ENCODE data around the gene SUGCT.

The SUGCT gene

DNA sequence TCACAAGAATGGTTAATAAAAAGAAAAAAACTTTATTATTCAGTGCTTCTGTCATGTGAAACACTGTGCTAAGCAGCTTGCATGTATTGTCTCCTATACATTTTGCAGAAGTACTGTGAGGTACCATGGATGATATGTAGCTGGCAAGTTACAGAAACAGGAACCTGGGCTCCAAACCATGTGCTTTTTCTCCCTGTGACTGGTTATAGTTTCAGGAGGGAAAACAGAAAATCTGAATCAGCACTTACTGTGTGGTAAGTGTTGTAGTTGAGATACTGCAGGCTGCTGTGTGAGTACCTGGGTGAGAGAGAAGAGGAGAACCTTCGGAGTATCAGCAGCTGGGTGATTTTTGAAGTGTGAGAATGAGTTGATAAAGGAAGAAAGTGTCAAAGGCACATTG is 285.0 kb downstream of the SUGCT start:
- DNase-seq = no peak

GRCh38 chr7:40421433-40421832 is 286.6 kb downstream of the SUGCT start:
- no peak for DNase-seq

DNA sequence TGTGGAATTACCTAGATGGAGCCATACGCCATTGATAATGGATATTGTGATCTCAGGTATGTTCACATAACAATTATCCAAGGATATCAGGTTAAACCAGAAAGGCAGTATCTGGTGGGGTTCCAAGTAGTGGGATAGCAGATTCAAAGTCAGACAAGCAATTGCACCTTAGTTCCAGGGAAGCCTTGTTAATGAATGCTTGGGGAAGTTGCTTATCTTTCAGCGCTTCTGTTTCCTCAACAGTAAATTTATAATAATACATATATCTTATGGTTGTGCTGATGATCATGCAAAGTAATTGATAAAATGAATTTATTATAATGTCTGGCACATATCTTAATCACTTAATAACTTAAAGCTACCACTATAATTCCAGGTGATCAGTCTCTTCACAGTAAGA is 290.9 kb downstream of the SUGCT start:
- no peak for DNase-seq

DNA sequence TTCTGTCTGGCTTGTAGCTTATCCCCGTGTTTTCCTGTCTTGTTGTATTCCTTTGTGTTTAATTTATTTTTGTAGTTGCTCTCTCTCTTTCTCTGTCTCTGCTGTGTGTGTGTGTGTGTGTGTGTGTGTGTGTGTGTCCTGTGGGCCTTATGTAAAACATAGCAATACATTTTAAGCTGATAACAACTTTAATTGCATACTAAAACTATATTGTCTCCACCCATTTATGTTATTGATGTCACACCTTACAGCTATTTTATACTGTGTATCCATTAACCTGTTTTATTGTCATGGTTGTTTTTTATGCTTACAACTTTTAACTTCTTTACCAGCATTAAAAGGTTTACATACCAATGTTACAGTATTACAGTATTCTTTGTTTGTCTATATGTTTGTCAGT is 293.6 kb downstream of the SUGCT start:
- no peak for DNase-seq

- no peak for DNase-seq
Observed at GRCh38 chr7:40429826-40430225, 295.0 kb downstream of the SUGCT start.

DNA sequence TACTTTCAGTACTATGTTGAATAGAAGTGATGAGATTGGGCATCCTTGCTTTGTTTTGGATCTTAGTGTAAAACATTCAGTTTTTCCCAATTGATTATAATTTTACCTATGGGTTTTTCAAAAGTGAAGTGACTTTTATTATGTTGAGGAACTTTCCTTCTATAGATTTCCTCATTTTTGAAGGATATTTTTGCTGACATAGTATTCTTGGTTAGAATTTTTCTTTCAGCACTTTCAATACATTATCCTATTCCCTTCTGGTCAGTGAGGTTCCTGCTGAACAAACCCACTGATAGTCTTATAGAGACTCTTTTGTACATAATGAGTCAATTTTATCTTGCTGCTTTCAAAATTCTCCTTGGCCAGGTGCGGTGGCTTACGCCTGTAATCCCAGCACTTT is 297.2 kb downstream of the SUGCT start:
- DNase-seq = no peak

DNA sequence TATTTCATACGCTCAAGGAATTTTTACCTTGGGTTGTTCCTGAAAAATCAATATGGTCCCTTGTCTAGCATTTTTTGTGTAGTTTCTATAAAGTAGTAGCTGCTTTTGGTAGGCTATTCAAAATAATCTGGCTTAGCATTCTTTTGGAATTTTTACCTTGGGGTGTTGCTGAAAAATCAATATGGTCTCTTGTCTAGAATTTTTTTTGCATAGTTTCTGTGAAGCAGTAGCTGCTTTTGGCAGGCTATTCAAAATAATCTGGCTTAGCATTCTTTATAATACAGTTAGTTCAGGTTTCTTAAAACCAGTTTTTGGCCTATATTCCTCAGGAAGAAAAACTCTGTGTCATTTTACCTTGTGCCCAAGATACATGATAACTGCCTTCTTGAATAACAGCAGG is 301.9 kb downstream of the SUGCT start:
- DNase-seq = no peak

DNA sequence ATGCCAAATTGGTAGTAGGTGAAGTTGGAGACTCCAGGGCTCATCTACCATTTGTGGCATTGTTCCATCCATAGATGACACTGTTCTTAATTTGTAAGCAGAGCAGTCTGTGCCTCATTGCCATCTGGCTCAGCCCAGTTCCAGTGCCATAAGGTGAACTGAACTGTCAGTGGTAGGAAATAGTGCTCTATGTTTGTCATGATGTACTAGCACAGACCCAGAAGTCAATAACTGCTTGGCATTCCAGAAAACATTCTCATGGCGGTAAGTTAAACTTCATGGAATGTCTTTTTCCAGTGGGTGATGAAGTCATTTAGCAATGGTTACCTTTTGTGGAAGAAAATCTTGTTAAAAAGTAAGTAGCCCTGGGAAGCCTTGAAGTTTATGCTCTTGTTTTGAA is 302.7 kb downstream of the SUGCT start:
- no peak for DNase-seq

DNA sequence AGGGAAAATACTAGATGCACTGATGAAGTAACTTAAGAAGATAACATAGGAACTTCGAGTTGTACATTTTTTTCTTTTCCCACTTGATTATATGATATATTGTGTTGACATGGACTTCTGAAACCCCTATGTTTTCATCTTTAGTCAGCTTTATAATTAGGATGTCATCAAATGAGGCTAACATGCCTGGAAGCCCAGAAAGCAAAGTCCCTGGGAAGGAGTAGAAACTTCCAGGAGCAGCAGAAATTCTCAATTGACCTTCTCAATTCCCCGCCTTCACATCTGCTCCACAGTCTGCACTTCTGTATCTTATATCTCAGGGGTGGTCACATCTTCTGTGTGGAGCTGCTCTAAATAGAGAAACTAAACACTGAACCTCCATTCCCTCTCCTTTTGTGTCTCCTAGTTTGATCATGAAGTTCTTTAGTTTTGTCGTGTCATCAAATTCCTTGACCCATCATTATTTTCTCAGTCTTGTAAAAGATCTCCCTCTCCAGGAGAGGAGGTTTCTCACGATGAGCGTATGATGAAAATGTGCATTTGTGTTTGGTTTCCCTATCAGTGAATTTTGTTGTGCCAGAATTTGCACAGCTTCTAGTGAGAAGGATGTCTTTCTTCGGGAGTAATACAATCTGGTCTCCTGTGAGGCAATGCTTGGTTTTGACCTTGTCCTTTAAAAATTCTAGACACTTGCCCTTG is 303.3 kb downstream of the SUGCT start:
- no peak for DNase-seq

GRCh38 chr7:40439686-40440085 is 304.9 kb downstream of the SUGCT start:
- no peak for DNase-seq

DNA sequence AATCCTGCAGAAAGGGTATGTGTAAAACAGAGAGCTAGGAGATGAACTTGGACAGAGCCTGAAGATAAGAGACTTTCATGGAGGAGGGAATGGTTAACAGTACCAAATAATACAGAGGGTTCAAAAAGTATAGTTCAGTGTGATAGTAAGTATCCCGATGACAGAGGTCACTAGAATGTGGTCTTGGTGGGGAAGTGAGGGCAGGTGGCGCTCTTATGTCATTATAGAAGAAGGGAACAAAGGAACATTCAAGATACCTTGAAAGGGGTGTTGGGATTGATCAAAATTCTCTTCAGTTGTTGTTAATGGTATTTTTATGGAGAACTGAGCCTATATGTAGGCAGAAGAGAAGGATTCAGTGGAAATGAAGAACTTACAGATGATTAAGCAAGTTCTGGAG is 312.5 kb downstream of the SUGCT start:
- no peak for DNase-seq

DNA sequence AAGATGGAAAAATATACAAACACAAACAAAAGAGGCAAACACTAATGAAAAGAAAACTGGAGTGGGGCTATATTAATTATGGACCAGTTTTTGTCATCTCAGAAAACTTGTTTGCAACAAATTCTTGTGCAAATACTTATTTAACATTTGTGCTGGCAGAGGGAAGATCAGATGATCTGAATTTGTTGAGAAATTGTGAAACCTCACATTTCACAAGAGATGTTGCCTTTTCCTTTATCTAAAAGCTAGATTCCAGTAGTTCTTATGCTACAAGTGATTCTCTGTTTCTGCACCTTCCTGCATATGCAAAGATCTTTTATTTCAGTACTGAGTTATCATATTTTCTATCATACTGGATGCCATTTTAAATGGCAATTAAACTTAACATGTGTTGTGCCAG is 320.7 kb downstream of the SUGCT start:
- DNase-seq = no peak

- DNase-seq = no peak
Observed at GRCh38 chr7:40457776-40458480, 323.1 kb downstream of the SUGCT start.

DNA sequence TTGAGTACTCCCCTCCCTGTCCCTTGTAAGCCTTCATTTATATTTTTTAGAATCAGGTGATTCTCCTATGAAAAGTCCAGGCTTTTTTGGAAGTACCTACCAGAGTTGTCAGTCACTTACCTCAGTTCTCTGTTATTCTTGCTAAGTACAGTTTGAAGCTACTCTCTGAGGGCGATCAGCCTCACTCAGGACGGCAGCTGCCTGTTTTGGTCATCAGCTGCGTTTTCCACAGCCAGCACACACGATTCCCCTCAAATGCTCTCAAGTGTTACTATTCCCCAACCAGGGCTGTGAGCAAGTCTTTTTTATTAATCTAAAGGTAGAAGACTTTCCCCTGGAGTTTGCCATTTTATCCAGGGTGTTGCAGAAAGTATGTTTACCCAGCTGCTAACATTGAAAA is 328.6 kb downstream of the SUGCT start:
- no peak for DNase-seq

- no peak for DNase-seq
Observed at GRCh38 chr7:40468891-40469864, 334.4 kb downstream of the SUGCT start.

- DNase-seq = no peak
Observed at GRCh38 chr7:40470091-40470592, 335.3 kb downstream of the SUGCT start.

DNA sequence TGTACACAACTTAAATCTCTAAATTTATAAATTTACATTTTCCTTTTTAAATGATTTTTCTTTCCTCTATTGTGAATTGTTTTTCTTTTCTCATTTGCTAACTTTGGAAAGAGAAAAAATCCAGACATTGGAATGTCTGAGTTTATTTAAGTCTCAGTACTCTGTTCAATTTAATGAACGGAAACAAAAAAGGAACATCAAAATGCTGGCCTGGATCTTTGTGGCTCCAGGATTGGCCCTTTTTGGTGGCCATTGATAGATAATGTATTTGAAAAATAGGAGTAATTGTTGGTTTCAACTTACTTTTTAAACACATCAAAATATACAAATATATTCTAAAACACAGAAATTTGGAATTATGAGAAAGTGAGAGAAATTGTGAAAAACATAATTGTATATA is 336.0 kb downstream of the SUGCT start:
- DNase-seq = no peak

DNA sequence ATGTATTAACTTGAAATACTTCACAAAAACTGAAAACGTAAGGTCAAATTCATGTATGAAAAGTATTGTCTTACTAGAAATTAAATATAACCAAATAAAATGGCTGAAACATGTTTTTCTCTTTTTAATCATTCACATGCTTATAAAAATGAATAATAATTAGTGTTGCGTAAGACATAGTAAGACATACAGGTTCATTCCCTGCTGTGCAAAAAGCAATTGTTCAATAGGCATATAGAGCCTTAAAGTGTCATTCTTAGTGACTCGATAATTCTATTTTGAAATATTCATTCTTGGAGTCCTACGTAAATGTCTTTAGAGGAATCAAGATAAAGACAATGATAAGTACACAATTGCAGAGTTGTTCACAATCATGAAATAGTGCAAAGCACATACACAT is 337.1 kb downstream of the SUGCT start:
- DNase-seq = no peak

GRCh38 chr7:40474790-40475680 is 340.2 kb downstream of the SUGCT start:
- DNase-seq = no peak

GRCh38 chr7:40475681-40475982 is 340.8 kb downstream of the SUGCT start:
- DNase-seq = no peak

DNA sequence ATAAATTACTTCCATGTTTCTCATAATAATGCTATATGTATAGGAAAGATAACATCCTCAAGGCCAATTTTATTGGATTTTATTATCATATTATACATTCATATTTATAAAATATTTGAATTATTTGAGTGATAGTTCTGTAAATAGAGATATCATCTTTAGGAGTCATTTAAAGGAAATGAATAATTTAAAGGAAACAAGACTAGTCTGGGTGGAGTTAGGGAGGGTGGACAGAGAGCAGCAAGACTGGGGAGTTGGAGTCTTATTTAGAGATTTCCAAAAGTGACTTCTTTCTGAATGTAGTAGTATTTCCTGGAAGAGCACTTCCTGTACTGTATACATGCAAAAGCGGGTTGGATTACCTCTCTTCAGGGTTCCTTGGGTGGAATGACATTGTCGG is 342.3 kb downstream of the SUGCT start:
- DNase-seq = no peak

GRCh38 chr7:40482845-40483244 is 348.0 kb downstream of the SUGCT start:
- no peak for DNase-seq

DNA sequence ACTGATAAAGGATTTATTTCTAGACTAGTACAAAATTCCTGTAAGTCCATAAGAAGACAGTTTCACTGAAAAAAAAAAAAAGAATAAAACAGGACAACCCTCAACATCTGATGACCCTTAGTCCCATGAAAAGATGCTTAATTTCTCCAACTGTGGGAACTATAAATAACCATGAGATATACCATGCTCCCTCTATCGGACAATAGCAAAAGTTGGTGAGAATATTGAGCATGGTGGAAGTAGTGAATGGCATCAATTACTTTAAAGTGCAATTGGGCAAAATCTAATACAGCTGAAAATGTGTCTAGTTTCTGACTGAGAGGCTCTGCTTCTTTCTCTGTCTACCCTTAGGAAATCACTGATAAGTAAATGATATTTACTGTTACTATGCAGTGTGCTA is 348.8 kb downstream of the SUGCT start:
- no peak for DNase-seq
